Measurements from ENCODE around the gene DNM3.

GRCh38 chr1:172344444-172344843 lies 503.1 kb downstream of the DNM3 start:
- TF ChIP-seq EZH2 (IDR thresholded peaks at IDR 0.05; ENCODE audit: insufficient read depth, poor library complexity, severe bottlenecking) (no peak), EZH2phosphoT487 (IDR thresholded peaks at IDR 0.05; ENCODE audit: insufficient read depth, low read depth) (no peak)

All from GM23248 (cell line).